Endothelial cell of umbilical vein (primary cell): ENCODE measurements around the gene OR4F6. TPM values are rescaled to one million over a fixed set of nuclear protein-coding genes. Genes with fewer than 3 reads are reported as not detected.

ENCODE experiments used
- BruUV-seq: library from RNA; stranded (reverse); fragments of 400-500 nt; replicated peaks from 2 replicates; lab custom pipeline; 2021; lab: Mats Ljungman, UMichigan
- CTCF ChIA-PET: fragments of 300-600, 350-600 bp; sonication (Branson Sonifier 250); formaldehyde crosslinking; loops from one replicate; lab custom pipeline; 2021; ENCODE audit warnings: antibody characterized with exemption, inconsistent platforms; lab: Charles Lee
- POLR2A ChIA-PET: fragments of 300-600, 350-600 bp; sonication (Branson Sonifier 250); formaldehyde crosslinking; loops from one replicate; lab custom pipeline; 2021; ENCODE audit warnings: antibody characterized with exemption, inconsistent platforms; lab: Charles Lee
- DNase-seq: peaks from one replicate; pipeline ENCODE4 v3.0.0-alpha.2; 2011; ENCODE audit warnings: low read depth, low spot score
- FAIRE-seq: peaks from 2 replicates; lab custom pipeline; 2011; peaks lifted over from hg19 to GRCh38; lab: Jason Lieb, UNC
- H2AFZ ChIP-seq: 2 replicates; pipeline ENCODE4 v1.6.0; 2012; ENCODE audit warnings: low read depth, low read length, control low read depth, inconsistent platforms
- H3K27ac ChIP-seq: 2 replicates; pipeline ENCODE4 v1.5.1; 2011; ENCODE audit warnings: low read depth, mild to moderate bottlenecking, control low read depth, low read length, moderate library complexity; ENCODE audit not compliant: insufficient read depth
- H3K27me3 ChIP-seq, 2 experiments: 2 replicates each; pipeline versions ENCODE4 v1.6.0 to v1.6.1; 2011; ENCODE audit warnings: low read length in 2 of 2, mixed read lengths in 1 of 2; ENCODE audit not compliant: control insufficient read depth in 2 of 2, insufficient read depth in 2 of 2
- H3K36me3 ChIP-seq, 2 experiments: 2 replicates in 1 of 2; 3 replicates in 1 of 2; pipeline ENCODE4 v1.5.1; 2011; ENCODE audit warnings: low read length in 2 of 2, mild to moderate bottlenecking in 1 of 2, moderate library complexity in 1 of 2; ENCODE audit not compliant: control insufficient read depth in 2 of 2, insufficient read depth in 2 of 2; ENCODE audit errors: extremely low read depth in 1 of 2
- H3K4me1 ChIP-seq: 3 replicates; pipeline ENCODE4 v1.5.1; 2011; ENCODE audit warnings: mild to moderate bottlenecking, low read length; ENCODE audit not compliant: control insufficient read depth, insufficient read depth; ENCODE audit errors: extremely low read depth
- H3K4me2 ChIP-seq: 2 replicates; pipeline ENCODE4 v1.6.1; 2011; ENCODE audit warnings: low read length, control low read depth, mixed read lengths; ENCODE audit not compliant: insufficient read depth
- H3K4me3 ChIP-seq, 3 experiments: fragments of 200-600 bp in 1 of 3; sonication (generic), shearing (Covaris generic) in 1 of 3; replicated peaks in 1 of 3; 2 replicates each; pipeline ENCODE4 v1.5.1; 2011 to 2016; ENCODE audit warnings: control low read depth in 3 of 3, low read length in 3 of 3, mild to moderate bottlenecking in 2 of 3, inconsistent platforms in 1 of 3, low read depth in 1 of 3, moderate library complexity in 1 of 3; ENCODE audit not compliant: insufficient read depth in 1 of 3
- H3K79me2 ChIP-seq: 2 replicates; pipeline ENCODE4 v1.6.0; 2012; ENCODE audit warnings: low read length, inconsistent platforms; ENCODE audit not compliant: control insufficient read depth, insufficient read depth
- H3K9ac ChIP-seq: replicated peaks from 2 replicates; pipeline ENCODE3; 2011; ENCODE audit warnings: low read length, control low read depth; ENCODE audit not compliant: insufficient read depth; ENCODE audit errors: extremely low read depth
- H3K9me1 ChIP-seq: replicated peaks from 3 replicates; pipeline ENCODE4 v1.6.0; 2011; ENCODE audit warnings: mild to moderate bottlenecking, low read length; ENCODE audit not compliant: control insufficient read depth, insufficient read depth; ENCODE audit errors: extremely low read depth
- H3K9me3 ChIP-seq: replicated peaks from 2 replicates; pipeline ENCODE4 v1.5.1; 2012; ENCODE audit warnings: low read length, inconsistent platforms; ENCODE audit not compliant: control insufficient read depth, insufficient read depth
- H4K20me1 ChIP-seq: replicated peaks from 2 replicates; pipeline ENCODE3; 2011; ENCODE audit warnings: mild to moderate bottlenecking, low read length; ENCODE audit not compliant: control insufficient read depth, insufficient read depth; ENCODE audit errors: extremely low read depth
- EZH2 ChIP-seq: IDR thresholded peaks from 2 replicates; pipeline ENCODE4 v1.6.1; 2012; ENCODE audit warnings: borderline replicate concordance, low read depth, mild to moderate bottlenecking, moderate library complexity, low read length, inconsistent platforms; ENCODE audit not compliant: severe bottlenecking
- FOS ChIP-seq: IDR thresholded peaks from 2 replicates; pipeline ENCODE4 v1.6.1; 2011; ENCODE audit warnings: mild to moderate bottlenecking, low read length, moderate library complexity, borderline replicate concordance; ENCODE audit not compliant: insufficient read depth
- JUN ChIP-seq: IDR thresholded peaks from 2 replicates; pipeline ENCODE4 v1.6.1; 2011; ENCODE audit warnings: borderline replicate concordance, low read depth; ENCODE audit not compliant: insufficient read length, insufficient read depth
- MYC ChIP-seq: IDR thresholded peaks from one replicate; pipeline ENCODE4 v1.6.1; 2011; ENCODE audit warnings: mild to moderate bottlenecking, low read depth, low read length
- POLR2A ChIP-seq: IDR thresholded peaks from 2 replicates; pipeline ENCODE4 v1.6.1; 2012; ENCODE audit warnings: low read depth, mild to moderate bottlenecking, control low read depth, low read length
- POLR2AphosphoS5 ChIP-seq: IDR thresholded peaks from 2 replicates; pipeline ENCODE4 v1.6.1; 2012; ENCODE audit warnings: low read depth, mild to moderate bottlenecking, control low read depth, low read length, moderate library complexity; ENCODE audit not compliant: insufficient read depth
- dilution Hi-C: fragments of 300-500 bp; cut with MboI; formaldehyde crosslinking; loops from one replicate; pipeline ENCODE4 v1.15.0; 2019; ENCODE audit warnings: low sequenced_read_pairs; ENCODE audit not compliant: extremely low pct_ligation_motif_present
- intact Hi-C: fragments of 100-400 bp; cut with micrococcal nuclease; formaldehyde crosslinking; loops from one replicate; pipeline ENCODE4 v1.10.0; 2022
- polyA plus RNA-seq, 4 experiments: library from polyadenylated mRNA; depleted of rRNA in 3 of 4; stranded (reverse) in 3 of 4; unstranded in 1 of 4; fragments of >200 nt; gene quantifications; 2 replicates each; pipeline versions ENCODE4 v1.2.1 to v1.2.3, GENCODE V29; 2011 to 2012; ENCODE audit warnings: missing spikeins in 1 of 4
- total RNA-seq: library from RNA; stranded (reverse); gene quantifications from 2 replicates; pipeline ENCODE4 v1.2.3, GENCODE V29; 2021
- TF ChIP-seq, protein P1 (sequence below): IDR thresholded peaks from 2 replicates; pipeline ENCODE4 v1.6.1; 2011; ENCODE audit not compliant: insufficient read depth, insufficient read length
- TF ChIP-seq, protein P2 (sequence below), 2 donors: IDR thresholded peaks; 1 replicate in 1 of 2; 2 replicates in 1 of 2; pipeline ENCODE4 v1.5.1; 2011; ENCODE audit warnings: low read length in 2 of 2, mild to moderate bottlenecking in 2 of 2, moderate library complexity in 2 of 2, control low read depth in 1 of 2, inconsistent platforms in 1 of 2, low read depth in 1 of 2; ENCODE audit not compliant: insufficient read depth in 1 of 2; ENCODE audit errors: extremely low read depth in 1 of 2

OR4F6 gene
- total and polyA plus RNA-seq, 2 donors (not counting 3 experiments of a cell fraction or from before 2014, with no cell fraction given): not detected

DNA sequence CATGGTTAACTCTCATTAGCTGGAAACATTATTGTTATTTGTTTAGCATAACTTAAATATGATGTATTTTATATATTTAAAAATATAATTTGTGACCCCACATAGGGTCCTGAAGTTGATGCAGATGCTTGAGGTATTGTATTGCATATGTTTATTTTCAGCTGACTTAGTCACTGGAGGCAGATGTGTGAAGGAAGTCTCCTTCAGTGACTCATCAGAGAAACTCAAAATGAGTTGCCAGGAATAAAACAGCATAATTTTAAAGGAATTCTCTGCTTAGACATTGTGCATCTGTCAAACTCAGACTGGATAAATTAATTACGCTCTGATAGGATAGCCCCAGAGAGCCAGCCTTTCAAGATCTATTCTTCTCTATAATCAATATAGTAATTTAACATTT is 7.9 kb upstream of the OR4F6 start:
- Histone ChIP-seq H3K4me2 (no peak overlapping the region), H3K9ac (no peak overlapping the region), H3K9me1 (no peaks in the 10 kb centered on the region), H3K27me3 (no peaks in the 10 kb centered on the region), H3K9me3 (no peaks in the 10 kb centered on the region), H3K79me2 (no peaks in the 10 kb centered on the region), H3K4me3 (no peak overlapping the region), H3K4me1 (no peaks in the 10 kb centered on the region), H4K20me1 (no peaks in the 10 kb centered on the region), H3K36me3 (no peaks in the 10 kb centered on the region), H3K27ac (no peak overlapping the region), H2AFZ (no peak overlapping the region)
- intact Hi-C loops (no loop called here), dilution Hi-C loops (no loop called here)
- BruUV-seq: no TSS peak
- TF ChIP-seq, protein P1, sequence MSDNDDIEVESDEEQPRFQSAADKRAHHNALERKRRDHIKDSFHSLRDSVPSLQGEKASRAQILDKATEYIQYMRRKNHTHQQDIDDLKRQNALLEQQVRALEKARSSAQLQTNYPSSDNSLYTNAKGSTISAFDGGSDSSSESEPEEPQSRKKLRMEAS: no peak
- TF ChIP-seq JUN: peak; percentile 27
- TF ChIP-seq, protein P2, sequence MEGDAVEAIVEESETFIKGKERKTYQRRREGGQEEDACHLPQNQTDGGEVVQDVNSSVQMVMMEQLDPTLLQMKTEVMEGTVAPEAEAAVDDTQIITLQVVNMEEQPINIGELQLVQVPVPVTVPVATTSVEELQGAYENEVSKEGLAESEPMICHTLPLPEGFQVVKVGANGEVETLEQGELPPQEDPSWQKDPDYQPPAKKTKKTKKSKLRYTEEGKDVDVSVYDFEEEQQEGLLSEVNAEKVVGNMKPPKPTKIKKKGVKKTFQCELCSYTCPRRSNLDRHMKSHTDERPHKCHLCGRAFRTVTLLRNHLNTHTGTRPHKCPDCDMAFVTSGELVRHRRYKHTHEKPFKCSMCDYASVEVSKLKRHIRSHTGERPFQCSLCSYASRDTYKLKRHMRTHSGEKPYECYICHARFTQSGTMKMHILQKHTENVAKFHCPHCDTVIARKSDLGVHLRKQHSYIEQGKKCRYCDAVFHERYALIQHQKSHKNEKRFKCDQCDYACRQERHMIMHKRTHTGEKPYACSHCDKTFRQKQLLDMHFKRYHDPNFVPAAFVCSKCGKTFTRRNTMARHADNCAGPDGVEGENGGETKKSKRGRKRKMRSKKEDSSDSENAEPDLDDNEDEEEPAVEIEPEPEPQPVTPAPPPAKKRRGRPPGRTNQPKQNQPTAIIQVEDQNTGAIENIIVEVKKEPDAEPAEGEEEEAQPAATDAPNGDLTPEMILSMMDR (IDR thresholded peaks at IDR 0.05; ENCODE audit: extremely low read depth in 1 of 2, insufficient read depth in 1 of 2, low read depth in 1 of 2, low read length in 2 of 2): no peak
- TF ChIP-seq FOS: peak; percentile 67
- no peak for TF ChIP-seq EZH2
- no peak for TF ChIP-seq POLR2AphosphoS5
- TF ChIP-seq POLR2A: no peak
- TF ChIP-seq MYC: no peak
- ChIA-PET CTCF (no interaction called here), POLR2A (no interaction called here)
- DNase-seq: peak; percentile 24
- no peak for FAIRE-seq
